ENCODE results near the gene STAMBPL1.

STAMBPL1 gene

DNA sequence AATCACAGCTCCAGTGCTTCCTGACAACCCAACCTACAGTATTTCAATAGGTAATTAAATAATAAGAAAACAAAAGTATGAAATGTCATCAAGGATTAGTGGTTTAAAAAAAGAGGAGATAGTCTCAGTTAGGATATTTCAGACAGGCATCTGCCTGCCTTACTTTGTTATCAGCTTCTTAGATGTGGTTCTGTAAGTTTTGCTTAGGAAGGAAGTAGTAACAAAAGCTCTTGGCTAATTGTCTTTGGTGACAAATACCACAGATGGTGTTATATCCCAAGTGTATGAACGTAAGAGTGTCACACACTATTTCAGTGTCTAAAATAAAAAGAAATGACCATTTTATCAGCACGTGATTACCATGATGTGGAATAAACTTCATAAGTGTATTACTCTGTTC, 82.3 kb downstream of the STAMBPL1 start:
- H3K27ac ChIP-seq (ENCODE audit: insufficient read depth in 1 of 2, low read depth in 1 of 2, low read length in 2 of 2, poor library complexity in 1 of 2, severe bottlenecking in 2 of 2), result no peak overlapping the region
- no peak overlapping the region for H3K4me3 ChIP-seq (ENCODE audit: control insufficient read depth in 1 of 7, extremely low read depth in 1 of 7, insufficient read depth in 4 of 7, low read depth in 2 of 7, low read length in 6 of 7)
- no CpG with 5 or more reads among the region's 2 CpGs for WGBS (ENCODE audit: insufficient coverage)
- no peaks in the 10 kb centered on the region for H3K36me3 ChIP-seq (ENCODE audit: control insufficient read depth in 4 of 4, insufficient read depth in 4 of 4, low read length in 3 of 4)
- H3K4me1 ChIP-seq (ENCODE audit: control extremely low read depth in 1 of 4, control insufficient read depth in 4 of 4, insufficient read depth in 4 of 4, low read length in 3 of 4), result peaks cover 0 to 14% (median 11%) of the 10 kb centered on the region in 4 experiments
- DNase-seq, result peak in 2 of 3 donors; percentile 33 to 55
- CTCF ChIA-PET, result interaction anchor here (0.9 to 1.2 kb wide), 2 partner anchors 25 to 29 kb away, joined by 3 to 5 read pairs; no protein-coding TSS in a partner anchor
- H3K9me3 ChIP-seq (ENCODE audit: control extremely low read depth in 1 of 5, control insufficient read depth in 4 of 5, insufficient read depth in 2 of 5, low read depth in 1 of 5, low read length in 4 of 5), result no peaks in the 10 kb centered on the region
- no peaks in the 10 kb centered on the region for H3K27me3 ChIP-seq (replicated peaks in 2 of 5; ENCODE audit: control insufficient read depth in 4 of 5, insufficient read depth in 5 of 5, low read length in 4 of 5)
- POLR2A ChIA-PET, result no interaction called here

DNA sequence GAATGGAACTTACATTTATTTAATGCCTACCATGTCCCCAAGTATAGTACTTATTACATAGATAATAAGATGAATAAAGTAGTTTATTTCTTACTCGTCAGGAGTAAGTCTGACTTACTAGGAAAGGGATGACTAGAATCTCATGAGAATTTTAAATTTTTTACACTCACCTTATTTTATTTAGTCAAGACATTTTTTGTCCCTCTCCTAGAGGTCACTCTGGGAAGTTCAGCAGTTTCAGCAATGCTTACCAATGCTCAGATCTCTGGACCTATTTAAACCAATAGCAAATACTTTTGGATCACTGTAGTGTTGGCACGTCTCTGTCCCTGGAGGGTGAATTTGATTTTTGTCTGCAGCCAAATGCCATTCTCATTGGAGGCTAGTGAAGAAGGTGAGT, 83.3 kb downstream of the STAMBPL1 start:
- Histone ChIP-seq H3K4me1 (ENCODE audit: control extremely low read depth in 1 of 4, control insufficient read depth in 4 of 4, insufficient read depth in 4 of 4, low read length in 3 of 4) (peaks cover 0 to 14% (median 11%) of the 10 kb centered on the region in 4 experiments), H3K36me3 (ENCODE audit: control insufficient read depth in 4 of 4, insufficient read depth in 4 of 4, low read length in 3 of 4) (no peaks in the 10 kb centered on the region), H3K27me3 (replicated peaks in 2 of 5; ENCODE audit: control insufficient read depth in 4 of 5, insufficient read depth in 5 of 5, low read length in 4 of 5) (no peaks in the 10 kb centered on the region), H3K9me3 (ENCODE audit: control extremely low read depth in 1 of 5, control insufficient read depth in 4 of 5, insufficient read depth in 2 of 5, low read depth in 1 of 5, low read length in 4 of 5) (no peaks in the 10 kb centered on the region), H3K27ac (ENCODE audit: insufficient read depth in 1 of 2, low read depth in 1 of 2, low read length in 2 of 2, poor library complexity in 1 of 2, severe bottlenecking in 2 of 2) (no peak overlapping the region), H3K4me3 (ENCODE audit: control insufficient read depth in 1 of 7, extremely low read depth in 1 of 7, insufficient read depth in 4 of 7, low read depth in 2 of 7, low read length in 6 of 7) (no peak overlapping the region)
- 100% methylated on average over 1 of the region's 2 CpGs for WGBS (ENCODE audit: insufficient coverage)
- POLR2A ChIA-PET, result no interaction called here
- CTCF ChIA-PET, result no interaction called here
- DNase-seq, result no peak

DNA sequence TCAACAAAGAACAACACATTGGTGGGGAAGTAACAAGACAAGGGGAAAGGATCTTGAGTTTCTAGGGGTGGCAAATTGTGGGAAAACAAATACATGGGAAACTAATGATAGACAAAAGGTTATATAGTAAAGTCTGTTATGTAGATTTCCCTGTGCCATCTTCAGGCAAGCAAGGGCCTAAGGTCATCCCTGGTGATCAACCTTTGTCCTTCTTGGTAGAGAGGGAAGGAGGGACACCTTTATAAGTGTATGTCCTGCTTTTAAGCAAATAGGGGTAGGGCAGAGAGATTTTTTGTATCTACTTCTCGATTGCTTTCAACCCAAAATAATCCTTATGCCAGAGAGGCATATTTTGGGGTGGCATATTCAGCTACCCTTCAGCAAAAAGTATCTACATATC, 84.3 kb downstream of the STAMBPL1 start:
- ChIA-PET POLR2A (interaction anchor here (0.9 kb wide), 1 partner anchor 25 kb away, joined by 4 read pairs; no protein-coding TSS in a partner anchor), CTCF (interaction anchor here (0.9 to 1.7 kb wide), 3 partner anchors 23 to 31 kb away, joined by 3 to 8 read pairs (median 3); no protein-coding TSS in a partner anchor)
- Histone ChIP-seq H3K4me3 (ENCODE audit: control insufficient read depth in 1 of 7, extremely low read depth in 1 of 7, insufficient read depth in 4 of 7, low read depth in 2 of 7, low read length in 6 of 7) (no peak overlapping the region), H3K4me1 (ENCODE audit: control extremely low read depth in 1 of 4, control insufficient read depth in 4 of 4, insufficient read depth in 4 of 4, low read length in 3 of 4) (peaks cover 0 to 14% (median 11%) of the 10 kb centered on the region in 4 experiments), H3K27me3 (replicated peaks in 2 of 5; ENCODE audit: control insufficient read depth in 4 of 5, insufficient read depth in 5 of 5, low read length in 4 of 5) (no peaks in the 10 kb centered on the region), H3K36me3 (ENCODE audit: control insufficient read depth in 4 of 4, insufficient read depth in 4 of 4, low read length in 3 of 4) (no peaks in the 10 kb centered on the region), H3K27ac (ENCODE audit: insufficient read depth in 1 of 2, low read depth in 1 of 2, low read length in 2 of 2, poor library complexity in 1 of 2, severe bottlenecking in 2 of 2) (no peak overlapping the region), H3K9me3 (ENCODE audit: control extremely low read depth in 1 of 5, control insufficient read depth in 4 of 5, insufficient read depth in 2 of 5, low read depth in 1 of 5, low read length in 4 of 5) (no peaks in the 10 kb centered on the region)
- WGBS (ENCODE audit: insufficient coverage), result 86% methylated on average over 1 of the region's 1 CpG
- DNase-seq, result no peak

DNA sequence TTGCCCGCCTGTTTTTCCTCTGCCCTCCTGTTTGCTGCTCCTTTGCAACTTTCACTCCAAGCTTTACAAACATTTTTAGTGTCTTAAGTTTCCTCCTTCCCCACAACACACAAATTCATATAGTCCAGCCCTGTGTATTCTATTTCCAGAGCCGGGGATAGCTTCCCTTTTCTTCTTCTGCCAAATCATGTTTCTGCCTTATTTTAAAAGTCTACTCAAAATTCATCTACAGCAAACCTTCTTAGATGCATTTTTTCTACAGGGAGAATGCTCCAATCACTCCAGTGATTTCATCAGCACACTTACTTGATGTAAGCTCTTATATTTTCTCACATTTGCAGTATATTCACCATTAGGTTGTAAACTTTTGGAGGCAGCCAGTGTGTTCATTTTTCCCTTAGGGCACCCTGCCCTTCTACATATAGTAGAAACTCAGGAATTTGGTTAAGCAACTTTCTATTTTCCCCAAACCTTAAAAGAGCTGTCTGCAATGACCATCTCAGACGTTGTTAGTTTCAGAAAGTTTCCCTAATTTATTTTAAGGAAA, 84.9 kb downstream of the STAMBPL1 start:
- Histone ChIP-seq H3K9me3 (ENCODE audit: control extremely low read depth in 1 of 5, control insufficient read depth in 4 of 5, insufficient read depth in 2 of 5, low read depth in 1 of 5, low read length in 4 of 5) (no peaks in the 10 kb centered on the region), H3K4me3 (ENCODE audit: control insufficient read depth in 1 of 7, extremely low read depth in 1 of 7, insufficient read depth in 4 of 7, low read depth in 2 of 7, low read length in 6 of 7) (no peak overlapping the region), H3K36me3 (ENCODE audit: control insufficient read depth in 4 of 4, insufficient read depth in 4 of 4, low read length in 3 of 4) (no peaks in the 10 kb centered on the region), H3K27ac (ENCODE audit: insufficient read depth in 1 of 2, low read depth in 1 of 2, low read length in 2 of 2, poor library complexity in 1 of 2, severe bottlenecking in 2 of 2) (no peak overlapping the region), H3K4me1 (ENCODE audit: control extremely low read depth in 1 of 4, control insufficient read depth in 4 of 4, insufficient read depth in 4 of 4, low read length in 3 of 4) (peaks cover 0 to 14% (median 11%) of the 10 kb centered on the region in 4 experiments), H3K27me3 (replicated peaks in 2 of 5; ENCODE audit: control insufficient read depth in 4 of 5, insufficient read depth in 5 of 5, low read length in 4 of 5) (no peaks in the 10 kb centered on the region)
- ChIA-PET POLR2A (interaction anchor here (0.9 kb wide), 1 partner anchor 25 kb away, joined by 4 read pairs; no protein-coding TSS in a partner anchor), CTCF (interaction anchor here (0.9 to 1.7 kb wide), 3 partner anchors 22 to 31 kb away, joined by 3 to 8 read pairs (median 3); no protein-coding TSS in a partner anchor)
- DNase-seq, result no peak
- WGBS (ENCODE audit: insufficient coverage), result 37% methylated on average over 3 of the region's 3 CpGs

- Histone ChIP-seq H3K27ac (ENCODE audit: insufficient read depth in 1 of 2, low read depth in 1 of 2, low read length in 2 of 2, poor library complexity in 1 of 2, severe bottlenecking in 2 of 2) (no peak overlapping the region), H3K4me1 (ENCODE audit: control extremely low read depth in 1 of 4, control insufficient read depth in 4 of 4, insufficient read depth in 4 of 4, low read length in 3 of 4) (peaks cover 0 to 14% (median 8%) of the 10 kb centered on the region in 4 experiments), H3K27me3 (replicated peaks in 2 of 5; ENCODE audit: control insufficient read depth in 4 of 5, insufficient read depth in 5 of 5, low read length in 4 of 5) (no peaks in the 10 kb centered on the region), H3K36me3 (ENCODE audit: control insufficient read depth in 4 of 4, insufficient read depth in 4 of 4, low read length in 3 of 4) (no peaks in the 10 kb centered on the region), H3K4me3 (ENCODE audit: control insufficient read depth in 1 of 7, extremely low read depth in 1 of 7, insufficient read depth in 4 of 7, low read depth in 2 of 7, low read length in 6 of 7) (no peak overlapping the region), H3K9me3 (ENCODE audit: control extremely low read depth in 1 of 5, control insufficient read depth in 4 of 5, insufficient read depth in 2 of 5, low read depth in 1 of 5, low read length in 4 of 5) (no peaks in the 10 kb centered on the region)
- CTCF ChIA-PET, result interaction anchor here (0.8 kb wide), 1 partner anchor 9 kb away, joined by 3 read pairs; no protein-coding TSS in a partner anchor
- POLR2A ChIA-PET, result no interaction called here
- no peak for DNase-seq
- WGBS (ENCODE audit: insufficient coverage), result 93% methylated on average over 3 of the region's 3 CpGs
Measured at GRCh38 chr10:88966797-88967196, 86.8 kb downstream of the STAMBPL1 start.

- ChIA-PET CTCF (interaction anchor here (0.9 to 1.0 kb wide), 2 partner anchors 24 to 34 kb away, joined by 3 read pairs; no protein-coding TSS in a partner anchor), POLR2A (no interaction called here)
- H3K36me3 ChIP-seq (ENCODE audit: control insufficient read depth in 4 of 4, insufficient read depth in 4 of 4, low read length in 3 of 4), result no peaks in the 10 kb centered on the region
- 100% methylated on average over 1 of the region's 2 CpGs for WGBS (ENCODE audit: insufficient coverage)
- DNase-seq, result no peak
- H3K9me3 ChIP-seq (ENCODE audit: control extremely low read depth in 1 of 5, control insufficient read depth in 4 of 5, insufficient read depth in 2 of 5, low read depth in 1 of 5, low read length in 4 of 5), result no peaks in the 10 kb centered on the region
- H3K4me3 ChIP-seq (ENCODE audit: control insufficient read depth in 1 of 7, extremely low read depth in 1 of 7, insufficient read depth in 4 of 7, low read depth in 2 of 7, low read length in 6 of 7), result no peak overlapping the region
- no peak overlapping the region for H3K27ac ChIP-seq (ENCODE audit: insufficient read depth in 1 of 2, low read depth in 1 of 2, low read length in 2 of 2, poor library complexity in 1 of 2, severe bottlenecking in 2 of 2)
- peaks cover 0 to 9% (median 3%) of the 10 kb centered on the region in 4 experiments for H3K4me1 ChIP-seq (ENCODE audit: control extremely low read depth in 1 of 4, control insufficient read depth in 4 of 4, insufficient read depth in 4 of 4, low read length in 3 of 4)
- no peaks in the 10 kb centered on the region for H3K27me3 ChIP-seq (replicated peaks in 2 of 5; ENCODE audit: control insufficient read depth in 4 of 5, insufficient read depth in 5 of 5, low read length in 4 of 5)
Measured at GRCh38 chr10:88968391-88968790, 88.3 kb downstream of the STAMBPL1 start.

Data from common myeloid progenitor, CD34-positive (primary cell).